OCI-LY1 (cell line): ENCODE results near the gene MAN1B1.

Experiments
- H2AFZ ChIP-seq: fragments of 200-600 bp; sonication (generic), shearing (Covaris generic); 2 replicates; pipeline ENCODE4 v1.6.0; 2014; ENCODE audit warnings: antibody characterized with exemption, mild to moderate bottlenecking, low read length
- H3F3A ChIP-seq: fragments of 200-600 bp; sonication (generic), shearing (Covaris generic); 2 replicates; pipeline ENCODE4 v1.6.0; 2014; ENCODE audit warnings: mild to moderate bottlenecking, antibody characterized with exemption, low read length, moderate library complexity; ENCODE audit not compliant: insufficient read depth
- H3K27ac ChIP-seq: fragments of 200-600 bp; sonication (generic); 2 replicates; pipeline ENCODE4 v1.5.1; 2014; ENCODE audit warnings: low read length, mixed run types, mild to moderate bottlenecking, low read depth; ENCODE audit not compliant: poor library complexity, severe bottlenecking
- H3K27me3 ChIP-seq: fragments of 200-600 bp; sonication (generic); 2 replicates; pipeline ENCODE4 v1.6.0; 2014; ENCODE audit warnings: antibody characterized with exemption, mild to moderate bottlenecking, low read length, moderate library complexity; ENCODE audit not compliant: insufficient read depth
- H3K36me3 ChIP-seq: fragments of 200-600 bp; sonication (generic); 2 replicates; pipeline ENCODE4 v1.6.1; 2014; ENCODE audit warnings: mild to moderate bottlenecking, antibody characterized with exemption, low read length, moderate library complexity, mixed read lengths; ENCODE audit not compliant: insufficient read depth
- H3K4me1 ChIP-seq: fragments of 200-600 bp; sonication (generic); 2 replicates; pipeline ENCODE4 v1.5.1; 2014; ENCODE audit warnings: mild to moderate bottlenecking, low read length, moderate library complexity; ENCODE audit not compliant: insufficient read depth, severe bottlenecking
- H3K4me2 ChIP-seq: fragments of 200-600 bp; sonication (generic), shearing (Covaris generic); 2 replicates; pipeline ENCODE4 v1.6.1; 2014; ENCODE audit warnings: low read length
- H3K4me3 ChIP-seq: fragments of 200-600 bp; sonication (generic); 2 replicates; pipeline ENCODE4 v1.5.1; 2014; ENCODE audit warnings: low read length, low read depth, mild to moderate bottlenecking, mixed read lengths; ENCODE audit not compliant: poor library complexity, severe bottlenecking
- H3K79me2 ChIP-seq: fragments of 200-600 bp; shearing (Covaris generic); 2 replicates; pipeline ENCODE4 v1.6.1; 2016; ENCODE audit warnings: mixed run types, low read length, mixed read lengths; ENCODE audit not compliant: insufficient read depth
- H3K9ac ChIP-seq: fragments of 200-600 bp; sonication (generic), shearing (Covaris generic); 2 replicates; pipeline ENCODE4 v1.6.1; 2014; ENCODE audit warnings: mild to moderate bottlenecking, low read length, mixed read lengths
- H3K9me2 ChIP-seq: fragments of 200-600 bp; sonication (generic), shearing (Covaris generic); 2 replicates; pipeline ENCODE4 v1.6.1; 2014; ENCODE audit warnings: low read depth, mild to moderate bottlenecking, low read length, mixed read lengths
- H3K9me3 ChIP-seq: fragments of 200-600 bp; shearing (Covaris generic); 2 replicates; pipeline ENCODE4 v1.6.1; 2014; ENCODE audit warnings: low read length, mixed read lengths
- H4K20me1 ChIP-seq: fragments of 200-600 bp; sonication (generic), shearing (Covaris generic); 2 replicates; pipeline ENCODE4 v1.6.0; 2016; ENCODE audit warnings: mild to moderate bottlenecking, low read length; ENCODE audit not compliant: insufficient read depth
- EZH2 ChIP-seq: fragments of 200-600 bp; sonication (generic), shearing (Covaris generic); IDR thresholded peaks from 2 replicates; pipeline ENCODE4 v1.8.0; 2017; ENCODE audit warnings: borderline replicate concordance, mixed run types, mild to moderate bottlenecking, antibody characterized with exemption, low read length, moderate library complexity, mixed read lengths
- TF ChIP-seq, protein P1 (sequence below): fragments of 200-600 bp; sonication (generic), shearing (Covaris generic); IDR thresholded peaks from 2 replicates; pipeline ENCODE4 v1.5.1; 2017; ENCODE audit warnings: mild to moderate bottlenecking, antibody characterized with exemption, low read length, moderate library complexity, mixed read lengths

The MAN1B1 gene

DNA sequence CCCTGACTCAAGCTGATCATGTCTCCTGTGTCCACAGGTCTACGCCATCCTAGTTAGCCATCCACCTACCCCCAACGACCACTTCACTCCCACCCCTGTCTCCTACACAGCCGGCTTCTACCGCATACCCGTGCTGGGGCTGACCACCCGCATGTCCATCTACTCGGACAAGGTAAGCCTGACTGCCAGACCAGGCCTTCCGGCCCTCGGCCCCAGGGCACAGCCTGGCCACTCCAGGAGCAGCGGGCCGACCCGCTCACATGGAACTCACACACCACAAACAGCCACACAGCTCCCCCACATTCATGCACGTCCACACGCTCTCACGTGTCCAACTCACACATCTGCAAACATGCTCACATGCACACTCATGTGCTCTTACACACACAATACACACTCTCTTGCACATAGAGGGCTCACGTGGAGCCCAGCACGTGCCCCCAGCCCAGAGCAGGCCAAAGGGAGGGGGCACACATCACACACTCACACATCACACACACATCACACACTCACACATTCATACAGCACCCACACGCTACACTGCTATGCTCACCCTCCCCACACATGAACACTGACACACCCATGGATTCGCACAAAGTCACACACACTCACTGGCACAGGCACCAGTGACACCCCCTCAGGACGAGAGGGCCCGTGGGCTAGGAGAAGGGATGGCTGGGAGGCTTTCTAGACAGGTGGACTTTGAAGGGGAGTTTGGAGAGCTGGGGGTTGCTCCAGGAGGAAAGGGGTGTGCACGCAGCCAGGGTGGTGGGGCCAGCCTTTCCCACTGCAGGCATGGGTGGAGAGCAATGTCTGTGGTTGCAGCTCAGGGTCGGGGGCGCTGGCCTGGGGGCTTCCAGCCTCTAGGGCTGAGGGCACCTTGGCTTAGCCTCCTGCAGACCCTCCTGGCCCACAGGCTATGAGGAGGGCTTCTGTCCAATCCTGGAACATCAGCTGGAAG is 55.5 kb downstream of the MAN1B1 start:
- H4K20me1 ChIP-seq, result no peaks in the 10 kb centered on the region
- no peak overlapping the region for H3K27ac ChIP-seq
- no peaks in the 10 kb centered on the region for H3F3A ChIP-seq
- no peak overlapping the region for H3K4me3 ChIP-seq
- H3K9me2 ChIP-seq, result no peaks in the 10 kb centered on the region
- no peaks in the 10 kb centered on the region for H3K9me3 ChIP-seq
- H3K36me3 ChIP-seq, result no peaks in the 10 kb centered on the region
- no peak overlapping the region for H3K4me2 ChIP-seq
- no peaks in the 10 kb centered on the region for H3K79me2 ChIP-seq
- H3K9ac ChIP-seq, result no peak overlapping the region
- H3K4me1 ChIP-seq, result no peaks in the 10 kb centered on the region
- TF ChIP-seq, protein P1, sequence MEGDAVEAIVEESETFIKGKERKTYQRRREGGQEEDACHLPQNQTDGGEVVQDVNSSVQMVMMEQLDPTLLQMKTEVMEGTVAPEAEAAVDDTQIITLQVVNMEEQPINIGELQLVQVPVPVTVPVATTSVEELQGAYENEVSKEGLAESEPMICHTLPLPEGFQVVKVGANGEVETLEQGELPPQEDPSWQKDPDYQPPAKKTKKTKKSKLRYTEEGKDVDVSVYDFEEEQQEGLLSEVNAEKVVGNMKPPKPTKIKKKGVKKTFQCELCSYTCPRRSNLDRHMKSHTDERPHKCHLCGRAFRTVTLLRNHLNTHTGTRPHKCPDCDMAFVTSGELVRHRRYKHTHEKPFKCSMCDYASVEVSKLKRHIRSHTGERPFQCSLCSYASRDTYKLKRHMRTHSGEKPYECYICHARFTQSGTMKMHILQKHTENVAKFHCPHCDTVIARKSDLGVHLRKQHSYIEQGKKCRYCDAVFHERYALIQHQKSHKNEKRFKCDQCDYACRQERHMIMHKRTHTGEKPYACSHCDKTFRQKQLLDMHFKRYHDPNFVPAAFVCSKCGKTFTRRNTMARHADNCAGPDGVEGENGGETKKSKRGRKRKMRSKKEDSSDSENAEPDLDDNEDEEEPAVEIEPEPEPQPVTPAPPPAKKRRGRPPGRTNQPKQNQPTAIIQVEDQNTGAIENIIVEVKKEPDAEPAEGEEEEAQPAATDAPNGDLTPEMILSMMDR, result no peak
- TF ChIP-seq EZH2, result no peak
- H3K27me3 ChIP-seq, result no peaks in the 10 kb centered on the region
- H2AFZ ChIP-seq, result no peak overlapping the region

DNA sequence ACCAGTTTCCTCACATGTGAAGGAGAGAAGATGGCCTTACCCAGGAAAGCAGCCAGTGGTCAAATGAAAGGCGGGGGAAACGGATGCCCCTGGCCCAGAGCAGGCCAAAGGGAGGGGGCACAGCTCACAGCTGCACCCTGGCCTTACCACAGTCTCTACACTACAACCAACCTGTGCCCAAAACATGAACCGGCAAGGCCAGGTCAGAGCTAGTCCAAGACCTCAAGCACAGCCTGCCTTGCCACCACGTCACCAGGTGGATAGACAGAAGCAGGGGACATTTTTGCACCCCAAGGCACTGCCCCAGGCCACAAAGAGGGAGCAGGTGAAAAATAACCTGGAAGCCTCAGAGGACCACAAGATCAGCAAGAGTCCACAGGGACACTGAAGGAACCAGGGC is 56.7 kb downstream of the MAN1B1 start:
- no peaks in the 10 kb centered on the region for H3F3A ChIP-seq
- no peak overlapping the region for H3K27ac ChIP-seq
- no peaks in the 10 kb centered on the region for H4K20me1 ChIP-seq
- H3K4me1 ChIP-seq, result no peaks in the 10 kb centered on the region
- no peak overlapping the region for H2AFZ ChIP-seq
- no peak overlapping the region for H3K9ac ChIP-seq
- no peaks in the 10 kb centered on the region for H3K27me3 ChIP-seq
- no peaks in the 10 kb centered on the region for H3K9me2 ChIP-seq
- TF ChIP-seq, protein P1, result no peak
- TF ChIP-seq EZH2, result no peak
- no peaks in the 10 kb centered on the region for H3K79me2 ChIP-seq
- H3K36me3 ChIP-seq, result no peaks in the 10 kb centered on the region
- no peak overlapping the region for H3K4me3 ChIP-seq
- no peaks in the 10 kb centered on the region for H3K9me3 ChIP-seq
- H3K4me2 ChIP-seq, result no peak overlapping the region

DNA sequence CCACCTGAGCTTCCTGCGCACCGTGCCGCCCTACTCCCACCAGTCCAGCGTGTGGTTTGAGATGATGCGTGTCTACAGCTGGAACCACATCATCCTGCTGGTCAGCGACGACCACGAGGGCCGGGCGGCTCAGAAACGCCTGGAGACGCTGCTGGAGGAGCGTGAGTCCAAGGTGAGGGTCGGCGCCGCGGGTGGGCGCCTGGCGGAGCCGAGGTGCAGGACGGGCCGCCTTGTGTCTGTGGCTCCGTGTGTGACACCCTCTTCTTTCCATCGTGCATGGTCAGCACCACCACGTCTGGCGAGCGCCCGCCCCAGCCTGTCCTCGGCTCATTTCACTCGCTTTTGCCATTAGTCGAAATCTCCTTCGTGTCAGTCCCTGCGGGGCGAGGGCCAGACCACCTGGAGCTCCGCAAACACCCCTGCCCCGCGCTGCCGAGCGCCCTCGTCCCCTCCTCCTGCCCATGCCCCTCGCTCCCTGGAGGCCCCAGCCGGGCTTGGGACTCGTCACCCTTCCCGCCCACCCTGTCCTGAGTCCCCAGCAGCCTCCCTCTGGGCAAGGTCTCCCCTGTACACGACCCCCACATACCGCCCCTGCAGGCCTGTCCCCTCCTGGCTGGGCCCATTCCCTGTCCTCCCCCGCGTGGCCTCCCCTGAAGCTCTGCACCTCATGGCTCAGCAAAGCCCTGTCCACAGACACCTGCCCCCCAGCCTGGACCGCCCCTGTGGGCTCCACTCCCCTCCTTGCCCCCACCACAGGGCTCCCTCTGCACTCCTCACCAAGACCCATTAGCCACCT is 59.1 kb downstream of the MAN1B1 start:
- Histone ChIP-seq H3F3A (peaks cover 6% of the 10 kb centered on the region), H2AFZ (no peak overlapping the region), H3K79me2 (no peaks in the 10 kb centered on the region), H3K4me1 (no peaks in the 10 kb centered on the region), H3K27me3 (no peaks in the 10 kb centered on the region), H3K4me2 (no peak overlapping the region), H3K9me3 (no peaks in the 10 kb centered on the region), H3K36me3 (no peaks in the 10 kb centered on the region), H3K4me3 (no peak overlapping the region), H4K20me1 (no peaks in the 10 kb centered on the region), H3K9ac (no peak overlapping the region), H3K9me2 (no peaks in the 10 kb centered on the region), H3K27ac (no peak overlapping the region)
- TF ChIP-seq, protein P1, result no peak
- no peak for TF ChIP-seq EZH2
